ENCODE results near the gene CFAP97. TPM values are rescaled to one million over a fixed set of nuclear protein-coding genes. Genes with fewer than 3 reads are reported as not detected.
"Not testable (repeated sequence)": the region's sequence is repeated elsewhere in the genome, so short reads cannot be mapped to it uniquely, and the experiment has no call there.

CFAP97 gene
- polyA plus RNA-seq, 1 experiment: 51.1 TPM

DNA sequence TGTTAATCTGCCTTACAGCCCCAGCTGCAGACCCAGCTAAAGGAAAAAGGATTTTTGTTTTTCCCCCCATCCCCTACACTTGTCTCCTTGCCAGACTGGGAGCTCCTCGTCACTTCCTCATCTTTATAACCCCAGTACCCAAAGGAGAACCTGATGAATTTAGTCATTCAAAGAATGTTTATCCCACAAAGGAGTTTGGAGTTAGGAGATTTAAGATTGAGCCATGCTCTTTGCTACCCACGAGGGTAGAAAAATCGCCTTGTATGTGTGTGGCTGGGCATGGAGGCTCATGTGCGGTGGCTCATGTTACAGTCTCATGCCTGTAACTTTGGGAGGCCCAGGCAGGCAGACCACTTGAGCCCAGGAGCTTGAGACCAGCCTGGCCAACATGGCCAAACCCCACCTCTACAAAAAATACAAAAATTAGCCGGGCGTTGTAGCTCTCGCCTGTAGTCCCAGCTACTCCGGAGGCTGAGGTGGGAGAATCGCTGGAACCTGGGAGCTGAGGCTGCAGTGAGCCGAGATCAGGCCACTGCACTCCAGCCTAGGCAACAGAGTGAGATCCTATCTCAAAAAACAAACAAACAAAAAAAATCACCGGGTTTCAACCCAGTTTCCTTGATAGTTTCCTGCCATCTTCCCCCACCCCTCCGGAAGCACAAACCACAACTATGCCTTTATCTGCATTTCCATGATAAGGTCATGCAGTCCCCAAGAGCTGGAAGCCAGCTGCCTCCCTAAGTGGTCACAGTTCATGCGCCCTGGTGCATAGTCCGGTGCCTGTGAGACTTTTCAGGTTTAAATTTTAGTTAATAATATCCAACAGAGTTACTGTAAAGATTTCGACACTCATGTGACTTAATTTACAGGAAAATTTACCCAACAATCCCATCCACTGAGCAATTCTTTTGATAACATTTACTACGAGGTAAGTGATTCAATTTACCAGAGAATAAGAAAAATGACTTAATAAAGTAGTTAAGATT lies 1.5 kb downstream of the CFAP97 start:
- TF ChIP-seq, protein P1, sequence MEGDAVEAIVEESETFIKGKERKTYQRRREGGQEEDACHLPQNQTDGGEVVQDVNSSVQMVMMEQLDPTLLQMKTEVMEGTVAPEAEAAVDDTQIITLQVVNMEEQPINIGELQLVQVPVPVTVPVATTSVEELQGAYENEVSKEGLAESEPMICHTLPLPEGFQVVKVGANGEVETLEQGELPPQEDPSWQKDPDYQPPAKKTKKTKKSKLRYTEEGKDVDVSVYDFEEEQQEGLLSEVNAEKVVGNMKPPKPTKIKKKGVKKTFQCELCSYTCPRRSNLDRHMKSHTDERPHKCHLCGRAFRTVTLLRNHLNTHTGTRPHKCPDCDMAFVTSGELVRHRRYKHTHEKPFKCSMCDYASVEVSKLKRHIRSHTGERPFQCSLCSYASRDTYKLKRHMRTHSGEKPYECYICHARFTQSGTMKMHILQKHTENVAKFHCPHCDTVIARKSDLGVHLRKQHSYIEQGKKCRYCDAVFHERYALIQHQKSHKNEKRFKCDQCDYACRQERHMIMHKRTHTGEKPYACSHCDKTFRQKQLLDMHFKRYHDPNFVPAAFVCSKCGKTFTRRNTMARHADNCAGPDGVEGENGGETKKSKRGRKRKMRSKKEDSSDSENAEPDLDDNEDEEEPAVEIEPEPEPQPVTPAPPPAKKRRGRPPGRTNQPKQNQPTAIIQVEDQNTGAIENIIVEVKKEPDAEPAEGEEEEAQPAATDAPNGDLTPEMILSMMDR (IDR thresholded peaks at IDR 0.05; ENCODE audit: low read depth, low read length): no peak
- Histone ChIP-seq H3K27ac (ENCODE audit: low read depth, low read length) (peak overlapping the region; percentile 58), H3K9me3 (ENCODE audit: control insufficient read depth, insufficient read depth, low read length) (no peaks in the 10 kb centered on the region), H3K27me3 (ENCODE audit: control insufficient read depth, insufficient read depth, low read length) (no peaks in the 10 kb centered on the region), H3K4me3 (ENCODE audit: low read depth, low read length) (peak overlapping the region; percentile 68)
- ChIA-PET POLR2A (no interaction called here), CTCF (interaction anchor here (0.5 to 8.1 kb wide), 2 partner anchors 18 to 935 kb away, joined by 3 to 66 read pairs; no protein-coding TSS in a partner anchor)
- no peak for DNase-seq (ENCODE audit: low read depth, low spot score)

DNA sequence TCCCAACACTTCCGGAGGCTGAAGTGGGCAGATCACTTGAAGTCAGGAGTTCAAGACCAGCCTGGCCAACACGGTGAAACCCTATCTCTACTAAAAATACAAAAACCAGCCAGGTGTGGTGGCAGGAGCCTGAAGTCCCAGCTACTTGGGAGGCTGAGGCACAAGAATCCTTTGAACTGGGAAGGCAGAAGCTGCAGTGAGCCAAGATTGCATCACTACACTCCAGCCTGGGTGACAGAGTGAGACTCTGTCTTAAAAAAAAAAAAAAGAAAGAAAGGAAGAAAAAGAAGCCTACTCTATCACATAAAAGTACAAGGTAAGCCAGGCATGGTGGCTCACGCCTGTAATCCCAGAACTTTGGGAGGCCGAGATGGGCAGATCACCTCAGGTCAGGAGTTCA lies 5.6 kb downstream of the CFAP97 start:
- H3K9me3 ChIP-seq (ENCODE audit: control insufficient read depth, insufficient read depth, low read length); POLR2A ChIA-PET; H3K27me3 ChIP-seq (ENCODE audit: control insufficient read depth, insufficient read depth, low read length); H3K27ac ChIP-seq (ENCODE audit: low read depth, low read length); H3K4me3 ChIP-seq (ENCODE audit: low read depth, low read length); DNase-seq (ENCODE audit: low read depth, low spot score): not testable (repeated sequence)
- CTCF ChIA-PET: interaction anchor here (8.1 kb wide), 1 partner anchor 14 kb away, joined by 66 read pairs; no protein-coding TSS in a partner anchor

DNA sequence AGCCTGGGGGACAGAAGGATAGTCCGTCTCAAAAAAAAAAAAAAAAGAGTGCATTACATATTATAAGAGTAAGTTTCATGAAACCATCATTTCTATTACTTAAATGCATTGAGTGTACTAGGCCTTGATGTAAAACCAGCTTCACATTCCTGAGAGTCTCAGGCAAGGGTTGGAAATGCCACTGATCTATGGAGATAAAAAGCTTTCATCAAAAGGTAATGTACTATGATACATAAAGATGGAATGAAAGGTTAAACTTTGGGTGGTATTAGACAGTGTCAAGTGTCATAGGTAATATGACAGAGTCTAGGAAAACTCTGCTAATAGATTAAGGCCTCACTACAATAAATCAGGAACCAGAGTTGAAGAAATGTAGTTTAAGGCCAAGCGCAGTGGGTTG lies 7.4 kb downstream of the CFAP97 start:
- CTCF ChIA-PET: interaction anchor here (0.6 to 8.1 kb wide), 3 partner anchors 12 to 100 kb away, joined by 3 to 66 read pairs (median 8); no protein-coding TSS in a partner anchor
- TF ChIP-seq, protein P1 (IDR thresholded peaks at IDR 0.05; ENCODE audit: low read depth, low read length): no peak
- no peak for DNase-seq (ENCODE audit: low read depth, low spot score)
- H3K27me3 ChIP-seq (ENCODE audit: control insufficient read depth, insufficient read depth, low read length): no peaks in the 10 kb centered on the region
- no peak overlapping the region for H3K4me3 ChIP-seq (ENCODE audit: low read depth, low read length)
- POLR2A ChIA-PET: interaction anchor here (0.6 kb wide), 1 partner anchor 24 kb away, joined by 3 read pairs; no protein-coding TSS in a partner anchor
- H3K27ac ChIP-seq (ENCODE audit: low read depth, low read length): no peak overlapping the region
- no peaks in the 10 kb centered on the region for H3K9me3 ChIP-seq (ENCODE audit: control insufficient read depth, insufficient read depth, low read length)

DNA sequence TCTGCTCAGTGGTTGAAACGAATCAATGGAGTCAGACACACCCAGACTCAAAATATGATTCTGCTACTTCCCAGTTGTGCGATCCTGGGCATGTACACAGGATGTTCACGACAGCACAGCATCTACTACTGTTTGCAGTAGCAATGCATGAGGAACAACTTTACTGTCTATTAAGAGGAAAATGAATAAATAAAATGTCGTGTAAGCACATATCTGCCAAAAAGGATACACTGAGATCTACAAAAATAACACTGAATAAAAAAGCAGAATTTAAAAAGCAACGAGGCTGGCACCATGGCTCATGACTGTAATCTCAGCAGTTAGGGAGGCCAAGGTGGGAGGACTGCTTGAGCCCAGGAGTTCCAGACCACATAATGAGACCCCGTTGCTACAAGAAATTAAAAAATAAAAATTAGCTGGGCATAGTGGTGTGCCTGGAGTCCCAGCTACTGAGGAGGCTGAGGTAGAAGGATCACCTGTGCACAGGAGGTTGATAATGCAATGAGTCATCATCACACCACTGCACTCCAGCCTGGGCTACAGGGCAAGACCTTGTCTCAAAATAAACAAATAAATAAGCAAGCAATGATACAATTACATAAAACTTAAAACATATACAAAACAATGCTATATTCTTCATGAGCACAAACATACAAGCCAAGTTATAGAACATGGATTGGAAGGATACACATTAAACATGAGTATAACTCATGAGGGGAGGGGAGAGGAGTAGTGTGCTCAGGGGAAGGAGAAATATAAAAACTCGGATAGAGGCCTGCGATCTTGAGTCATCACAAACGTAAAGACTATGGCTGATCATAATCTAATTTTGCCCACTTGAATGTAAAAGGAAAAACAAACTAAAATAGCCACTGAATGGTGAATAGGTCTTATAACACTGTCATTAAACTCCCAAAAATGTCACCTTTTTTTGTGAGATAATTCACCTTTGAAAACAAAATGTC lies 8.6 kb downstream of the CFAP97 start:
- POLR2A ChIA-PET: no interaction called here

More for the DNA sequence above, 8.6 kb downstream of the CFAP97 start:
- H3K27me3 ChIP-seq (ENCODE audit: control insufficient read depth, insufficient read depth, low read length): no peaks in the 10 kb centered on the region
- DNase-seq (ENCODE audit: low read depth, low spot score): no peak
- no peak overlapping the region for H3K27ac ChIP-seq (ENCODE audit: low read depth, low read length)
- TF ChIP-seq, protein P1 (IDR thresholded peaks at IDR 0.05; ENCODE audit: low read depth, low read length): no peak
- H3K9me3 ChIP-seq (ENCODE audit: control insufficient read depth, insufficient read depth, low read length): no peaks in the 10 kb centered on the region
- no peak overlapping the region for H3K4me3 ChIP-seq (ENCODE audit: low read depth, low read length)
- CTCF ChIA-PET: interaction anchor here (1.5 to 8.1 kb wide), 3 partner anchors 11 to 13 kb away, joined by 3 to 66 read pairs (median 21); no protein-coding TSS in a partner anchor

Measured in AG04450 (cell line).